OCI-LY1 (cell line): ENCODE measurements around the gene MPP2.

Source experiments
- CTCF ChIP-seq: fragments of 200-600 bp; sonication (generic), shearing (Covaris generic); IDR thresholded peaks from 2 replicates; pipeline ENCODE4 v1.5.1; 2017; ENCODE audit warnings: mild to moderate bottlenecking, antibody characterized with exemption, low read length, moderate library complexity, mixed read lengths
- EZH2 ChIP-seq: fragments of 200-600 bp; sonication (generic), shearing (Covaris generic); IDR thresholded peaks from 2 replicates; pipeline ENCODE4 v1.8.0; 2017; ENCODE audit warnings: borderline replicate concordance, mixed run types, mild to moderate bottlenecking, antibody characterized with exemption, low read length, moderate library complexity, mixed read lengths

- no peak for TF ChIP-seq CTCF
- TF ChIP-seq EZH2 = no peak
These were observed 29.1 kb upstream of the MPP2 start for GRCh38 chr17:43936434-43936833.
